LHCN-M2 (cell line): ENCODE results near the gene MEGF11. TPM values are rescaled to one million over a fixed set of nuclear protein-coding genes. Genes with fewer than 3 reads are reported as not detected.

Experiments
- DNase-seq: peaks from one replicate; pipeline ENCODE4 v3.0.0-alpha.2; 2012; ENCODE audit warnings: low read depth
- total RNA-seq: library from RNA; depleted of rRNA; stranded (reverse); fragments of >200 nt; gene quantifications from 2 replicates; pipeline ENCODE4 v1.2.3, GENCODE V29; 2014

The MEGF11 gene
- total RNA-seq, 1 experiment from 2014 or later: not detected

DNA sequence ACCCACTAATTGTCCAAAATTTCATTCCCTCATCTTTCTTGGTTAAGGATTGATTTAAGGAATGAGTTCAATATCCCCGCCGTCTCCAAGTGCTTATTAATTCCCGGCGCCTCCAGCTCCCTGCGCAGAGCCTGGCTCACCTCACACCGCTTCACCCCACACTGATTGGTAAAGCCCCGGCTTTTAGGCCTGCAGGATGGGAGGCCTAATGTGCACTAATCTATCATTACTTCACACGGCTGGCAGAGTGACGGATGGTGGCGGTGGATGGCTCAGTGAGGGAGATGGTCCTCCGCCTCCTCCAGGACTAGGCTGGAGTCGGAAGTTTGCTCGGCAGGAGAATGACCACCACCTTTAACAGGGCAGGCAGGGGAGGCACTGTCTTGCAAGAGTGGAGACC, 81.7 kb downstream of the MEGF11 start:
- DNase-seq: no peak

DNA sequence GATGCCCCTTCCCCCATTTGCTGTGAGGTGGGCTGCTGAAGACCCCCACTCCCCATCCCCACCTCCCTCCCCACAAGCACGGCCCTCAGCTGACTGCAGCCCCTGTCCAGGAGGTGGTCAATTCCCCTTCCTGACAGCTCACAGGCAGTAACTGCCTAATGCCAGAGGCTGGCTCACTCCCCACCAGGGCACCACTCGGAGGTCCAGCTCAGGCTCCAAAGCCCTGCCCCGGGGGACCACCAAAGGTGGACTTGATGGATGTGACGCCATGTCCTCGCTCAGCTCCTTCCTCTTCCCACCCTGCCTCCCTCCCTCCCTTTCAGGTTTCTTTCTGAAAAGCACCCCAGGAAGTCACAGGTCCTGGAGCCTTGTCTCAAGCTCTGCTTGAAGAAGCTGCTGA, 82.8 kb downstream of the MEGF11 start:
- DNase-seq: no peak

DNA sequence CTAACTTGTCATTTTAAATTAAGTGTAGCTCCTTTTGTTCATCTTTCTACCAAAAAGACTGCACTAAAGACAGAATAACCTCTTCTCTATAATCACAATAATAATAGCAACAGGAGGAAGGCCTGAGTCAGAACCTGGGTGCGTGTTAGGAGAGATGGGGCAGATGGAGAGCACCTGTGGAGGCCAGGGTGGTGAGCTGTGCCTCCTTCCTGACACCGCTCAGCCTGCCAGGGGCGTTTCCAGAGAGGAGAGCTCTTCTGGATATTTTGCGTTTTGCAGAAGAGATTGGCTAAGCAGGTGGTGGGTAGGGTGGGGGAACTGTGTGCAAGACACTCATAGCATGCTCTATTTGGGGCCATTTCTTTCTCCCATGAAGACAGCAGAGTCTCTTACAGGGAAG, 83.5 kb downstream of the MEGF11 start:
- DNase-seq: no peak

DNA sequence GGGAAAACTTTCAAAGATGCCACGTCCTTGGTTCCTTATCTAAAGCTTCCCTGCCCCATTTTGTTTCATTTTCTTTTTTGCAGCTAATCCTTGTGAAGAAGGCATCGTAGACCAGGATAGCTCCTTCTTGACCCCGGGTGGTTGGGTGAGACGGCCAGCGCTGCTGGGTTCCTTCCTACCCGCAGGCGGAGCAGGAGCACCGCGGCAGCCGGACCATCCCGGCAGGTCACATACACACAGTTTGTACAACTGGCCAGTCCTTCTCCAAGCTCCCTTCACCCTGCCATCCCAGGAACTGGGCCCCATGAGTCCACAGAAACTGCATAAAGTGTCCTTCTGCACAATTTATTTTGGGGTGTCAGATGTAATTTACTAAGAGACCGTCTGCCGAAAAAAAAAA, 83.9 kb downstream of the MEGF11 start:
- DNase-seq: no peak

GRCh38 chr15:66169023-66169422, 84.5 kb downstream of the MEGF11 start:
- DNase-seq: no peak

DNA sequence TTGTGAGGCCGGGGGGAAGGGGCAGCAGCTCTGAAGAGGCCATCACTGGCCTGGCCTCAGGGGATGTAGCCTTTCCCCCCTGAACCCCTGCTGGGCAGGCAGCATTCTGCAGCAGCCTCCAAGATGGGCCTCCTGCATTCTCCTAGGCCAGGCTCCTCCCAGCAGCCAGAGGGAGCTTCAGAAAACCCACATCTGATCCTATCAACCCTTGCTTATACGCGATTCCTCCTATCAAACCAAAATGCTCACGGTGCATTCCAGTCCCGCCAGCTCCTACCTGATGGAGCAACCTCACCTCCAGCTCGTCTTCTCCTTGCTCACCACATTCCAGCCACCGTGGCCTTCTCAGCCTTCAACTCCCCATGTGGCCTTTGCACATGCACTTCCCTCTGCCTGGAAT, 85.7 kb downstream of the MEGF11 start:
- DNase-seq: no peak

- DNase-seq: no peak
Measured at GRCh38 chr15:66165856-66166255, 87.7 kb downstream of the MEGF11 start.

DNA sequence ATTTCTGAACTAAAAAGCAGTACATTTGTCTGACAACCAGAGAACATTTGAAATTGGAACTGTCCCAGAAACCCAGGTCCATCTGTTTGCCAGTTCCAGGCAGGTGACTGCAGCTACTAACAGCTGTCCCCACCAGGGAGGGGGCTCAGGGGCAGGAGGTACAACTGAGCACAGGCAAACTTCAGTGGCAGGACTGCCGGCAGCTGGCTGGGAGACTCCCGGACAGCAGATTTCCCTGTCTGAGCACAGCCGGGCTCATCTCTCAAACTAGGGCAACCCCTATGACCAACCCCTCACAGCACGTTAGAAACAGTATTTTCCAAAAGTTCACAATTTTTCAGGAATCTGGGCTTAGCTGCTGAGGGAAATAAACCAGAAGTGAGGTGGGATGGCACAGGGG, 88.8 kb downstream of the MEGF11 start:
- DNase-seq: no peak

GRCh38 chr15:66163553-66163952, 90.0 kb downstream of the MEGF11 start:
- no peak for DNase-seq

GRCh38 chr15:66162286-66162685, 91.3 kb downstream of the MEGF11 start:
- DNase-seq: no peak

DNA sequence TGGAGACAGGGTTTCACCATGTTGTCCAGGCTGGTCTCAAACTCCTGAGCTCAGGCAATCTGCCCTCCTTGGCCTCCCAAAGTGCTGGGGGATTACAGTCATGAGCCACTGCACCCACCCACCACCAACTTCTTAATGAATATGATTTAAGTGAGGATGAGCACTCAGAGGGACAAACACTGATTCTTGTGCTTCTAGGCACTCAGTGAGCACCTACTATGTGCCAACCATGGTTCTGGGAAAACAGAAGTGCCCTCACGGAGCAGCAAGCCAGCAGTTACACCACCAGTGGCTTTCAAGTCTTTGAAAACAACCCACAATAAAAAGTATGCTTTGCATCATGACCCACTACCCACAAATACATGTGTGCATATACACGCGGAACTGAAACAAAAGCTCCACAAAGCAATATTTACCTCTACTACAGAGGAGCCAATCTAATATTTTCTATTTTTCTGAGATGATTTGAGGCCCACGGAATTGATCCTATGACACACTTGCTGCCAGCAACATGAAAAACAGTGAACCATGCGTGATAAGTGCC, 91.9 kb downstream of the MEGF11 start:
- no peak for DNase-seq

GRCh38 chr15:66161108-66161507, 92.4 kb downstream of the MEGF11 start:
- DNase-seq: no peak

GRCh38 chr15:66157507-66157906, 96.0 kb downstream of the MEGF11 start:
- DNase-seq: no peak

GRCh38 chr15:66156310-66156975, 97.1 kb downstream of the MEGF11 start:
- DNase-seq: no peak

DNA sequence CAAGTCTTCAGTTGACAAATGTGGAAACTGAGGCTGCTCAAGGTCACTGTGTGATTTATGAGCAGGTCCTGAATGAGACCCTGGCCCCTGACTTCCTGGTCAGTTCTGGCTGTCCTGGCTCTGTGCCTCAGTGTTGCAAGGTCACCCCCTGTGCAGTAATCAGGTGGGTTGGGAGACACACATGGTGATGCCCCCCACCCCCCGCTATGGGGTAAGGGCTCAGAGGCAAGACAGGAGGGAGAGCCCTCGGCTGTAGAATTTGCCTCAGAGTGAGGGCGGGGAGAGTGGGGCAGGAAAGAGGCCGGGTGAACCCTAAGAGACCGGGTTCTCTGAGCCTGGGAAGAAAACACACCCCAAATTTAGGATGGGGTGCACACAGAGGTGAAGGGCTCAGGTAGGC, 98.5 kb downstream of the MEGF11 start:
- DNase-seq: no peak

DNA sequence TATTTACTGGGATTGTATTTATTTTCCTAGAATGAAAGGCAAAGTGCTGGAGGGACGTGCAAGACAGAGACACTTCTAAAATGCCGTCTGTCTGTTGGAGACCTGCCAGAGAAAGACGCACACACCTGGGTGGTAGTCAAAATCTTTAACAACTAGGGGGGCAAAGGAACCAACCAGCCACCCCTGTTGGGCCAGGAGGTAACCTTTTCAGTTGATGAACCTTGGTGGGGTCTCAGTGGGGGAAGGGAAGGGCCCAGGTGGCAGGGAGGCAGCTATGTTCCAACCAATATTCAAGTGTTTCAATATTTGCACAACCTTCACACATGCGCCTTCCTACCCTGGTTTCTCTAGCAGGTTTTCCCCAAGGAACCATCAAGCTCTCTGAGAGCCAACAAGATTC, 99.0 kb downstream of the MEGF11 start:
- no peak for DNase-seq

GRCh38 chr15:66153549-66154415, 99.8 kb downstream of the MEGF11 start:
- no peak for DNase-seq

- DNase-seq: no peak
Measured at GRCh38 chr15:66152650-66153049, 100.9 kb downstream of the MEGF11 start.

DNA sequence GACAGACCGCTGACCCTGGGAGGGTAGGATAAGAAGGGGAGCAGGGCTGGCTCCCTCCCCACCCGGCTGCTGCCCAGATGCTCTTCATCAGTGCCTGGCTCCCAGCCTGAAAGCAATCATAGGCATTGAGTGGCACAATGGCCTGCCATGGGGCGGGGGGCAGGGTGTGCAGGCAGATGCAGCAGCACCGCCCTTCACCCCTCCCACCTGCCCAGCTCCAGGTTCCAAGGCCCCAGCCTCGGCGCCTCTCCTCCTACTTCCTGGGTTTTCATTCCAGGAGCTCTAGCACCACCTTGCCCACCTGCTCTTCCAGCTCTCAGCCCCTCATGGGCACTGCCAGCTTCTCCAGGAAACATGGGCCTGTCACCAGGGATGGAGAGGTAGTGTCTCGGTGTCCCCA, 101.7 kb downstream of the MEGF11 start:
- DNase-seq: no peak

GRCh38 chr15:66149871-66150270, 103.7 kb downstream of the MEGF11 start:
- DNase-seq: no peak

DNA sequence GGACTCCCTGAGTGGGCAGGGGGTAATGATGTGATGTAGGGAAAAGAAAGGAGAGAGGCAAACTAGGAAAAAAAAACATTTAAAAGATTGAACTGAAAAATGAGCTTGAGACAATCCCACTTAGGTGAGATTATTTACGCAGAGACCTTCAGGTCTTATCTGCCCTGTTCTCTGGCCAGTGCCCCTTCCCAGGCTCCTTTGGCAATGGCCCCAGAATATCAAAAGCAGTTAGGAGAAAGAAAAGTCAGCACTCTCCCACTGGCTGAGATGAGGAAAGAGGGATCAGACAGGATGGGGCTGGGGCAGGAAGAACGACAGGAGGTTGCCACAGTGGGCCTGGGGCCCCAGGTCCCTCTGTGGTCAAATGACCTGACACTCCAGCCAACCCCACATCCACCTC, 105.4 kb downstream of the MEGF11 start:
- DNase-seq: no peak

DNA sequence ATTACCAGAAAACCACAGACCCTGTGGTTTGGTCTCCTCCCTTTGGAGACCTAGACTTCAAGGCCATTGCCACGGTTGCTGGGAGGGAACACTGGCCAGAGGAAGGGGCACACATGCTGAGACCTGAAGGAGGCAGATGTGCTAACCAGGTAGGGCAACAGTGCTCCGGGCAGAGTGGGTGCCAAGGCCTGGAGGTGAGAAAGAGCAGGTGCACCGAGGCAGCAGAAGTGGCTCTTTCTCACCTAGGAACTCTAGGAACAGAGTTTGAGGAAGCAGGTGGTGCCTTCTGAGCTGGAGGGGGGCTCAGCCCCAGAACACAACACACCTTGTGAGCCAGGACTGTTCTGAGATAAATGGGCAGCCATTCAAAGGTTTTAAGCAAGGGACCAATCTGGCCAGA, 106.1 kb downstream of the MEGF11 start:
- no peak for DNase-seq

GRCh38 chr15:66145726-66146182, 107.8 kb downstream of the MEGF11 start:
- DNase-seq: no peak
